ENCODE data around the gene DCAF7. TPM values are rescaled to one million over a fixed set of nuclear protein-coding genes. Genes with fewer than 3 reads are reported as not detected.

DCAF7 gene
- total RNA-seq, 1 experiment from 2014 or later, result 91.5 TPM

DNA sequence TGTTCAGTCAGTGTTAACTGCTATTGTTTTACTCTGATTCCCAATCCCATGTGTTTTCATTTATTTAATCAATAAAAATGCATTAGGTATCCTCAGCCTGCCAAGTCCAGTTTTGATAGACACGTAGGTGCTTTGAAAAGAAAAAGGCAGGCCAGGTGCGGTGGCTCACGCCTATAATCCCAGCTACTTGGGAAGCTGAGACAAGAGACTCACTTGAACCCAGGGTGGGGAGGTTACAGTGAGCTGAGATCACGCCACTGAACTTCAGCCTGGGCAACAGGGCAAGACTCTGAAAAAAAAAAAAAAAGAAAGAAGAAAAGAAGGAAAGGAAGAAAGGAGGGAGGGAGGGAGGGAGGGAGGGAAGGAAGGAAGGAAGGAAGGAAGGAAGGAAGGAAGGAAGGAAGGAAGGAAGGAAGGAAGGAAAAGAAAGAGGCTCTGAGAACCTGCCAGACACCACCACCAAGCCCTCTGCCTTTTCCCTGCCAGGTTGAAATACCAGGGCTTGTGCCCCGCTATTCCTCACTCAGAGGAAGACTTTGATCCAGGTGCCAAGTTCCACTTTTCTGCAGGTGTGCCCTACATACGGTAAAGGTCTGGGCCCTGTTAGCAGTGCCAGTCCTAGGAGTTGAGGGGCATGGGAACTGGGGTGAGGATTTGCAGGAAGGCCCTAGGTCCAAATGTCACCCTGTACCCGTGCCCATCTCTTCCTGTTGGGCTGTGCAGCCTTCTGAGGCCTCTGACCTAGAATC lies 37.2 kb upstream of the DCAF7 start (continued):
- TF ChIP-seq SMAD3 (CRISPR knock-in tag; IDR thresholded peaks at IDR 0.05; ENCODE audit: borderline replicate concordance), result no peak

DNA sequence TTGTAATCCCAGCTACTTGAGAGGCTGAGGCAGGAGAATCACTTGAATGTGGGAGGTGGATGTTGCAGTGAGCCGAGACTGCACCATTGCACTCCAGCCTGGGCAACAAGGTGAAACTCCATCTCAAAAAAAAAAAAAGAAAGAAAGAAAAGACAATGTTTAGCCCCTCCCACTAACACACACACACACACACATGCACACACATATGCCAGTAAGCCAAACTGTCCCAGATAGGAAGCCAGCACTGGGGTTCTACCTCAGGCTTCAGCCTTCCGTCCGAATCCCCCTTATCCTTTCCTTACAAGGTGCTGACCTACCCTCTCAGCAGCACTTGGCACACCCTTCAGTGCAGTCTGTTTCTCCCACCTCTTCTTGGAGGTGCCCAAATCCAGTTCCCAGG lies 35.8 kb upstream of the DCAF7 start:
- ATAC-seq (no peak), DNase-seq (ENCODE audit: low spot score) (no peak)
- TF ChIP-seq NR3C1 (CRISPR knock-in tag; conservative IDR thresholded peaks at IDR 0.05; ENCODE audit: low read depth), result no peak
- no peak for TF ChIP-seq GRHL2 (CRISPR knock-in tag; IDR thresholded peaks at IDR 0.05; ENCODE audit: insufficient replicate concordance, severe bottlenecking)
- no peak for TF ChIP-seq RELA (CRISPR knock-in tag; IDR thresholded peaks at IDR 0.05; ENCODE audit: borderline replicate concordance)
- TF ChIP-seq ATF1 (CRISPR knock-in tag; IDR thresholded peaks at IDR 0.05), result no peak
- no peak for TF ChIP-seq FOXP1 (CRISPR knock-in tag; IDR thresholded peaks at IDR 0.05; ENCODE audit: borderline replicate concordance)
- TF ChIP-seq PRRX2 (CRISPR knock-in tag; IDR thresholded peaks at IDR 0.05), result no peak
- TF ChIP-seq ZNF121 (CRISPR knock-in tag; IDR thresholded peaks at IDR 0.05), result no peak
- TF ChIP-seq, protein P1, sequence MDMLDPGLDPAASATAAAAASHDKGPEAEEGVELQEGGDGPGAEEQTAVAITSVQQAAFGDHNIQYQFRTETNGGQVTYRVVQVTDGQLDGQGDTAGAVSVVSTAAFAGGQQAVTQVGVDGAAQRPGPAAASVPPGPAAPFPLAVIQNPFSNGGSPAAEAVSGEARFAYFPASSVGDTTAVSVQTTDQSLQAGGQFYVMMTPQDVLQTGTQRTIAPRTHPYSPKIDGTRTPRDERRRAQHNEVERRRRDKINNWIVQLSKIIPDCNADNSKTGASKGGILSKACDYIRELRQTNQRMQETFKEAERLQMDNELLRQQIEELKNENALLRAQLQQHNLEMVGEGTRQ (CRISPR knock-in tag; IDR thresholded peaks at IDR 0.05), result no peak
- TF ChIP-seq, protein P2, sequence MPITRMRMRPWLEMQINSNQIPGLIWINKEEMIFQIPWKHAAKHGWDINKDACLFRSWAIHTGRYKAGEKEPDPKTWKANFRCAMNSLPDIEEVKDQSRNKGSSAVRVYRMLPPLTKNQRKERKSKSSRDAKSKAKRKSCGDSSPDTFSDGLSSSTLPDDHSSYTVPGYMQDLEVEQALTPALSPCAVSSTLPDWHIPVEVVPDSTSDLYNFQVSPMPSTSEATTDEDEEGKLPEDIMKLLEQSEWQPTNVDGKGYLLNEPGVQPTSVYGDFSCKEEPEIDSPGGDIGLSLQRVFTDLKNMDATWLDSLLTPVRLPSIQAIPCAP (CRISPR knock-in tag; IDR thresholded peaks at IDR 0.05), result no peak
- no peak for TF ChIP-seq TEAD1 (CRISPR knock-in tag; IDR thresholded peaks at IDR 0.05)
- TF ChIP-seq, protein P3, sequence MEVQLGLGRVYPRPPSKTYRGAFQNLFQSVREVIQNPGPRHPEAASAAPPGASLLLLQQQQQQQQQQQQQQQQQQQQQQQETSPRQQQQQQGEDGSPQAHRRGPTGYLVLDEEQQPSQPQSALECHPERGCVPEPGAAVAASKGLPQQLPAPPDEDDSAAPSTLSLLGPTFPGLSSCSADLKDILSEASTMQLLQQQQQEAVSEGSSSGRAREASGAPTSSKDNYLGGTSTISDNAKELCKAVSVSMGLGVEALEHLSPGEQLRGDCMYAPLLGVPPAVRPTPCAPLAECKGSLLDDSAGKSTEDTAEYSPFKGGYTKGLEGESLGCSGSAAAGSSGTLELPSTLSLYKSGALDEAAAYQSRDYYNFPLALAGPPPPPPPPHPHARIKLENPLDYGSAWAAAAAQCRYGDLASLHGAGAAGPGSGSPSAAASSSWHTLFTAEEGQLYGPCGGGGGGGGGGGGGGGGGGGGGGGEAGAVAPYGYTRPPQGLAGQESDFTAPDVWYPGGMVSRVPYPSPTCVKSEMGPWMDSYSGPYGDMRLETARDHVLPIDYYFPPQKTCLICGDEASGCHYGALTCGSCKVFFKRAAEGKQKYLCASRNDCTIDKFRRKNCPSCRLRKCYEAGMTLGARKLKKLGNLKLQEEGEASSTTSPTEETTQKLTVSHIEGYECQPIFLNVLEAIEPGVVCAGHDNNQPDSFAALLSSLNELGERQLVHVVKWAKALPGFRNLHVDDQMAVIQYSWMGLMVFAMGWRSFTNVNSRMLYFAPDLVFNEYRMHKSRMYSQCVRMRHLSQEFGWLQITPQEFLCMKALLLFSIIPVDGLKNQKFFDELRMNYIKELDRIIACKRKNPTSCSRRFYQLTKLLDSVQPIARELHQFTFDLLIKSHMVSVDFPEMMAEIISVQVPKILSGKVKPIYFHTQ (CRISPR knock-in tag; IDR thresholded peaks at IDR 0.05), result no peak
- TF ChIP-seq, protein P4, sequence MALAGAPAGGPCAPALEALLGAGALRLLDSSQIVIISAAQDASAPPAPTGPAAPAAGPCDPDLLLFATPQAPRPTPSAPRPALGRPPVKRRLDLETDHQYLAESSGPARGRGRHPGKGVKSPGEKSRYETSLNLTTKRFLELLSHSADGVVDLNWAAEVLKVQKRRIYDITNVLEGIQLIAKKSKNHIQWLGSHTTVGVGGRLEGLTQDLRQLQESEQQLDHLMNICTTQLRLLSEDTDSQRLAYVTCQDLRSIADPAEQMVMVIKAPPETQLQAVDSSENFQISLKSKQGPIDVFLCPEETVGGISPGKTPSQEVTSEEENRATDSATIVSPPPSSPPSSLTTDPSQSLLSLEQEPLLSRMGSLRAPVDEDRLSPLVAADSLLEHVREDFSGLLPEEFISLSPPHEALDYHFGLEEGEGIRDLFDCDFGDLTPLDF (CRISPR knock-in tag; IDR thresholded peaks at IDR 0.05), result no peak
- no peak for TF ChIP-seq SOX15 (CRISPR knock-in tag; IDR thresholded peaks at IDR 0.05)
- TF ChIP-seq, protein P5, sequence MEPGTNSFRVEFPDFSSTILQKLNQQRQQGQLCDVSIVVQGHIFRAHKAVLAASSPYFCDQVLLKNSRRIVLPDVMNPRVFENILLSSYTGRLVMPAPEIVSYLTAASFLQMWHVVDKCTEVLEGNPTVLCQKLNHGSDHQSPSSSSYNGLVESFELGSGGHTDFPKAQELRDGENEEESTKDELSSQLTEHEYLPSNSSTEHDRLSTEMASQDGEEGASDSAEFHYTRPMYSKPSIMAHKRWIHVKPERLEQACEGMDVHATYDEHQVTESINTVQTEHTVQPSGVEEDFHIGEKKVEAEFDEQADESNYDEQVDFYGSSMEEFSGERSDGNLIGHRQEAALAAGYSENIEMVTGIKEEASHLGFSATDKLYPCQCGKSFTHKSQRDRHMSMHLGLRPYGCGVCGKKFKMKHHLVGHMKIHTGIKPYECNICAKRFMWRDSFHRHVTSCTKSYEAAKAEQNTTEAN (CRISPR knock-in tag; IDR thresholded peaks at IDR 0.05), result no peak
- TF ChIP-seq NR1H2 (CRISPR knock-in tag; IDR thresholded peaks at IDR 0.05), result no peak
- no peak for TF ChIP-seq TCF7 (CRISPR knock-in tag; IDR thresholded peaks at IDR 0.05; ENCODE audit: low read depth)
- TF ChIP-seq, protein P6, sequence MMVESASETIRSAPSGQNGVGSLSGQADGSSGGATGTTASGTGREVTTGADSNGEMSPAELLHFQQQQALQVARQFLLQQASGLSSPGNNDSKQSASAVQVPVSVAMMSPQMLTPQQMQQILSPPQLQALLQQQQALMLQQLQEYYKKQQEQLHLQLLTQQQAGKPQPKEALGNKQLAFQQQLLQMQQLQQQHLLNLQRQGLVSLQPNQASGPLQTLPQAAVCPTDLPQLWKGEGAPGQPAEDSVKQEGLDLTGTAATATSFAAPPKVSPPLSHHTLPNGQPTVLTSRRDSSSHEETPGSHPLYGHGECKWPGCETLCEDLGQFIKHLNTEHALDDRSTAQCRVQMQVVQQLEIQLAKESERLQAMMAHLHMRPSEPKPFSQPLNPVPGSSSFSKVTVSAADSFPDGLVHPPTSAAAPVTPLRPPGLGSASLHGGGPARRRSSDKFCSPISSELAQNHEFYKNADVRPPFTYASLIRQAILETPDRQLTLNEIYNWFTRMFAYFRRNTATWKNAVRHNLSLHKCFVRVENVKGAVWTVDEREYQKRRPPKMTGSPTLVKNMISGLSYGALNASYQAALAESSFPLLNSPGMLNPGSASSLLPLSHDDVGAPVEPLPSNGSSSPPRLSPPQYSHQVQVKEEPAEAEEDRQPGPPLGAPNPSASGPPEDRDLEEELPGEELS (CRISPR knock-in tag; IDR thresholded peaks at IDR 0.05), result no peak
- H3K9me3 Mint-ChIP-seq, result no peaks in the 10 kb centered on the region
- no peaks in the 10 kb centered on the region for H3K36me3 Mint-ChIP-seq
- ChIA-PET CTCF (interaction anchor here (0.9 to 1.2 kb wide), 2 partner anchors 8 to 25 kb away, joined by 3 to 4 read pairs; no protein-coding TSS in a partner anchor), POLR2A (interaction anchor here (0.6 kb wide), 1 partner anchor 1728 kb away, joined by 4 read pairs; no protein-coding TSS in a partner anchor)
- no peaks in the 10 kb centered on the region for H3K27me3 Mint-ChIP-seq (ENCODE audit: low read depth)
- H3K4me3 Mint-ChIP-seq, result no peak overlapping the region
- no peak overlapping the region for H3K27ac Mint-ChIP-seq
- no peaks in the 10 kb centered on the region for H3K4me1 Mint-ChIP-seq

All from WTC11 (cell line).